HTERT RPE-1 (cell line): ENCODE results near the gene IKZF1.

Experiments
- in situ Hi-C: fragments of 300-500 bp; cut with MboI; formaldehyde crosslinking; loops from 4 replicates; pipeline ENCODE4 v1.14.3; 2020; ENCODE audit warnings: low sequenced_read_pairs

The IKZF1 gene

GRCh38 chr7:50352282-50352681 lies 47.8 kb downstream of the IKZF1 start:
- in situ Hi-C loops, result no loop called here

GRCh38 chr7:50352751-50353150 lies 48.2 kb downstream of the IKZF1 start:
- in situ Hi-C loops, result no loop called here

- in situ Hi-C loops, result no loop called here
Measured at GRCh38 chr7:50353201-50353600, 48.7 kb downstream of the IKZF1 start.

- in situ Hi-C loops, result no loop called here
Measured at GRCh38 chr7:50353894-50354595, 49.5 kb downstream of the IKZF1 start.

- in situ Hi-C loops, result no loop called here
Measured at GRCh38 chr7:50355817-50356178, 51.3 kb downstream of the IKZF1 start.

GRCh38 chr7:50356212-50356944 lies 51.9 kb downstream of the IKZF1 start:
- in situ Hi-C loops, result no loop called here

GRCh38 chr7:50356945-50357268 lies 52.4 kb downstream of the IKZF1 start:
- in situ Hi-C loops, result no loop called here

GRCh38 chr7:50357426-50357825 lies 52.9 kb downstream of the IKZF1 start:
- in situ Hi-C loops, result no loop called here

- in situ Hi-C loops, result no loop called here
Measured at GRCh38 chr7:50358041-50358705, 53.7 kb downstream of the IKZF1 start.

- in situ Hi-C loops, result no loop called here
Measured at GRCh38 chr7:50358779-50359178, 54.3 kb downstream of the IKZF1 start.

- in situ Hi-C loops, result no loop called here
Measured at GRCh38 chr7:50359258-50359994, 54.9 kb downstream of the IKZF1 start.

GRCh38 chr7:50359995-50360925 lies 55.7 kb downstream of the IKZF1 start:
- in situ Hi-C loops, result no loop called here

GRCh38 chr7:50362142-50362541 lies 57.6 kb downstream of the IKZF1 start:
- in situ Hi-C loops, result no loop called here

- in situ Hi-C loops, result no loop called here
Measured at GRCh38 chr7:50362712-50363282, 58.3 kb downstream of the IKZF1 start.

GRCh38 chr7:50363327-50364060 lies 59.0 kb downstream of the IKZF1 start:
- in situ Hi-C loops, result no loop called here

- in situ Hi-C loops, result no loop called here
Measured at GRCh38 chr7:50364645-50365044, 60.1 kb downstream of the IKZF1 start.

- in situ Hi-C loops, result no loop called here
Measured at GRCh38 chr7:50366311-50366710, 61.8 kb downstream of the IKZF1 start.

GRCh38 chr7:50367100-50367499 lies 62.6 kb downstream of the IKZF1 start:
- in situ Hi-C loops, result no loop called here

GRCh38 chr7:50367570-50367969 lies 63.1 kb downstream of the IKZF1 start:
- in situ Hi-C loops, result no loop called here
